Measurements from ENCODE around the gene KRT33A.
"Not testable (repeated sequence)": the region's sequence is repeated elsewhere in the genome, so short reads cannot be mapped to it uniquely, and the experiment has no call there.

KRT33A gene

DNA sequence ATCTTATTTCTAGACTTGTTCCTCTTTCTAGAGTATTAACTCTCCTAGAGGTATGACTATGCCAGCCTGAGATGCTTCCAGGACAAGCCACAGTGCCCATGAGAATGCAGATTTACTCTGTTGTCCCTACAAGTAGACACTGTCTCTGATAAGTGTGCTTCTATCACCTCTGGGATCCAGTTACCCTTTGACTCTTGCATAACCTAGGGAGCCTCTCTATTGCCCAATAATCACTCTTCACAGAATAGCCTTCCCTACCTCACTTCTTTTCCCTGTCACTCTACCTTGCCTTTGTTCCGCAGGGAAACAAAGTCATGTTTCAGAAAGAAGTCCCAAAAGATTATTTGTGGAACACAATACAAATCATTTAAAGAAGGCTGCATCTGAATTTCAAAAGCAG, 33.1 kb upstream of the KRT33A start:
- Mint-ChIP-seq H3K4me1 (ENCODE audit: low read depth in 2 of 2) (no peaks in the 10 kb centered on the region), H3K27ac (no peak overlapping the region), H3K9me3 (peaks cover 6 to 8% of the 10 kb centered on the region in 2 donors), H3K4me3 (no peak overlapping the region), H3K27me3 (peaks cover 37 to 57% of the 10 kb centered on the region in 2 donors), H3K36me3 (ENCODE audit: insufficient read depth) (no peaks in the 10 kb centered on the region)
- no peak for ATAC-seq (replicated peaks)
- no peak for DNase-seq

DNA sequence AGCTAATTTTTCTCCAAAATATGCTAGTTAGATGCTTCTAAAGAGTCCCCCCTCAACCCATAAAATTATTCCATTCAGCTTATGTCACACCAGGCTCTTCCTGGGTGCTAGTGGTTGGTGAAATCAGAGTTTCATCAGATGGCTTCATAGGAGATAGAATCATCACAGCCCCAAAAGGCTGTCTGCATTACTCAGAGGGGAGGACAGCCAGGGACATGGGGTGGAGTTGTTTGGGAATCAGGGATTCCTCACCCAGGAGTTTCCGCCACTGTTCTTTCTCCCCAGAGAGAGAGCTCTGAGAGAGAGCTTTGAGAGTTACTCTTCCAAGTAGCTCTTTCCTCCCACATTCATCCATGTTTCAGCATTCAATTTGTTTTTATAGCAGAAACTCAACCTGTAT, 31.8 kb upstream of the KRT33A start:
- Mint-ChIP-seq H3K27me3 (peaks cover 27 to 48% of the 10 kb centered on the region in 2 donors), H3K4me3 (no peak overlapping the region), H3K36me3 (ENCODE audit: insufficient read depth) (no peaks in the 10 kb centered on the region), H3K9me3 (peaks cover 5 to 8% of the 10 kb centered on the region in 2 donors), H3K4me1 (ENCODE audit: low read depth in 2 of 2) (no peaks in the 10 kb centered on the region), H3K27ac (no peak overlapping the region)
- no peak for DNase-seq
- ATAC-seq (replicated peaks), result no peak

DNA sequence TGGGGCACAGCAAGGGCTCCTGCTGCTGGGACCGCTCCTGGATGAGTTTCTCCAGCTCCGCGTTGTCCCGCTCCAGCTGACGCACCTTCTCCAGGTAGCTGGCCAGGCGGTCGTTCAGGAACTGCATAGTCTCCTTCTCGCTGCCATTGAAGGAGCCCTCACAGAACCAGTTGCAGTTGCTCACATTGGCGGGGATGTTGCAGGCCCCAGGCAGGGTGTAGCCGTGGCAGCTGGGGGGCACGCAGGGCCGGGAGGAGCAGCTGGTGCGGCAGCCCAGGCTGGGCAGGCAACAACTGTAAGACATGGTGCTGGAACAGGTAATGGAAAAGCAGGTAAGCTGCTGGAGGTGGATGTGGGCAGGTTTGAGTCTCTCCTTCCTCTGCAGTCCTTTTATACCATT, 31.3 kb upstream of the KRT33A start, which contains the start of gene KRT34:
Gene KRT34 (minus strand): TSS at position 364 of the 400 bp plus-strand sequence. CDS start 60 bp downstream, at position 304.
- H3K27ac Mint-ChIP-seq; H3K4me3 Mint-ChIP-seq; ATAC-seq (replicated peaks); H3K9me3 Mint-ChIP-seq; H3K4me1 Mint-ChIP-seq (ENCODE audit: low read depth in 2 of 2); H3K36me3 Mint-ChIP-seq (ENCODE audit: insufficient read depth); DNase-seq: not testable (repeated sequence)
- H3K27me3 Mint-ChIP-seq, result peaks cover 24 to 46% of the 10 kb centered on the region in 2 donors

DNA sequence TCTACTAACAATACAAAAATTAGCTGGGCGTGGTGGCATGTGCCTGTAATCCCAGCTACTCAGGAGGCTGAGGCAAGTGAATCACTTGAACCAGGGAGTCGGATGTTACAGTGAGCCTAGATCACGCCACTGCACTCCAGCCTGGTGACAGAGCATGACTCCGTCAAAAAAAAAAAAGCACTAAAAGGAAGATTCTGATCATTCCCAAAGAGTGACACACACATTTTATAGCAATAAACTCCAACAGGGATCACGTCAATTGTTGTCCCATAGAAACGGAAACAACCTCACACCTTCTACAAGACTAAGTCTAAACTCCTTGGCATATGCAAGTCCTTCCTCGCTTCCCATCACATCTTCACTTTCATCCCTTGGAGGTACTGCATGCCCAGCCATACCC, 29.5 kb upstream of the KRT33A start:
- H3K9me3 Mint-ChIP-seq; H3K4me3 Mint-ChIP-seq; H3K27ac Mint-ChIP-seq; ATAC-seq (replicated peaks); H3K36me3 Mint-ChIP-seq (ENCODE audit: insufficient read depth); DNase-seq; H3K4me1 Mint-ChIP-seq (ENCODE audit: low read depth in 2 of 2): not testable (repeated sequence)
- peaks cover 24 to 39% of the 10 kb centered on the region in 2 donors for H3K27me3 Mint-ChIP-seq

DNA sequence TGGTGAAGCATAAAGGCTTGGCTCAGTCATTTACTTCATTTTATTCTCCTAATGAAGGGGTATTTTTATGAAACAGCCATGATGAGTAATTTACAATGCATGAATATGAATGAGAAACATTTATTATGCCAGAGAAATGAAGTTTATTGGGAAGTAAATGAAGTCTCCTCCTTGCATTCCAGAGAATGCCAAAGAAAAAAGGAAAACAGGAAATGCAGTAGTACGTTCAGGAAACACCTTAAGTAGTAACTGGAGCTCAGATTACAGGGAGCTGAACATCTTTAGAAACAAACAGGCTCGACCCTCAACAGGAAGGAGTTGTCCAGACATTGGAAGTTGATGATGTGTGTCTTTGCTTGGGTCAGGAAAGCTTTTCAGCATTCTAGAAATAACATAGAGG, 26.9 kb upstream of the KRT33A start:
- H3K36me3 Mint-ChIP-seq (ENCODE audit: insufficient read depth), result no peaks in the 10 kb centered on the region
- no peaks in the 10 kb centered on the region for H3K4me1 Mint-ChIP-seq (ENCODE audit: low read depth in 2 of 2)
- H3K27ac Mint-ChIP-seq, result no peak overlapping the region
- ATAC-seq (replicated peaks) (no peak), DNase-seq (no peak)
- H3K27me3 Mint-ChIP-seq, result peaks cover 24 to 30% of the 10 kb centered on the region in 2 donors
- H3K9me3 Mint-ChIP-seq, result peaks cover 0 to 3% of the 10 kb centered on the region in 2 donors
- no peak overlapping the region for H3K4me3 Mint-ChIP-seq

DNA sequence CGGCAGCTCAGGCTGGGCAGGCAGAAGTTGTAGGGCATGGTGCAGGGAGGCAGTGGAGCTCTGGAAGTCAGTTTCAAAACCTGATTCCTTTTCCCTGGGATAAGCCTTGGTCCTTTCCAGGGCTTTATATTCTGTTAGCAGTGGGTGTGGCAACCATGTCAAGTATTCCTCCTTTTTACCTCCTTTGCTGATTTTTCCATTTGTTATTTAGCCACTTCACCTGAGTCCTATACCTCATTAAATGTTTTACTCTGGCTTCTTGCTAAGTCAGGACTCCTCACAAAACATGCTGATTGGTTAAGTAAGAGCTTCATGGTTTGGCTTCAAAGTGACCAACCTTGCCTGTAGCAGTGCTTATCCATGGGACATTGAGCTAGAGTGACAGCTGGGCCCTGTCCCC, 19.1 kb upstream of the KRT33A start, which contains the start of gene KRT33B:
Gene KRT33B (minus strand): TSS at position 101 of the 400 bp plus-strand sequence. CDS start 63 bp downstream, at position 38.
- DNase-seq, result no peak
- Mint-ChIP-seq H3K36me3 (ENCODE audit: insufficient read depth) (no peaks in the 10 kb centered on the region), H3K4me3 (no peak within 1 kb of the TSS), H3K27me3 (peaks cover 0 to 7% of the 10 kb centered on the region in 2 donors), H3K27ac (no peak within 1 kb of the TSS), H3K9me3 (peaks cover 0 to 3% of the 10 kb centered on the region in 2 donors), H3K4me1 (ENCODE audit: low read depth in 2 of 2) (no peaks in the 10 kb centered on the region)
- ATAC-seq (replicated peaks), result no peak

DNA sequence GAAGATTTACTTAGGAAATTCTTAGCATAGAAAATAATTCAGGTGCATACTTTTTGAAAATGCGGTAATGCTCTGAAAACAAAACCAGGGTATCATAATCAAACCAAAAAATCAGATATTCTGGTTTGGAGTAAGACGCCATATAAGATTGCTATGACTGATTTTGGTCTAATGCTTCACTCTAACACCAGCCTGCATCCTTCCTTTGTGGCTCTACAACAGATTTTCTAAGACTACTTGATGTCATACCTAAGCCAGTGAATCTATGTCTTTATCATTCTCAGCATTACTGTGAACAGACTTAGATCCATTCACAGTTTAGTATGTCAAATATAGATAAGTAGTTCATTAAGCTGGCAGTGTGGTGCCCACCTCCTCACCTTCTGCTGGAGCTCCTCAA, 18.4 kb upstream of the KRT33A start:
- Mint-ChIP-seq H3K4me1 (ENCODE audit: low read depth in 2 of 2) (no peaks in the 10 kb centered on the region), H3K36me3 (ENCODE audit: insufficient read depth) (no peaks in the 10 kb centered on the region), H3K4me3 (no peak overlapping the region), H3K9me3 (no peaks in the 10 kb centered on the region), H3K27ac (no peak overlapping the region), H3K27me3 (peaks cover 0 to under 1% of the 10 kb centered on the region in 2 donors)
- ATAC-seq (replicated peaks) (no peak), DNase-seq (no peak)

DNA sequence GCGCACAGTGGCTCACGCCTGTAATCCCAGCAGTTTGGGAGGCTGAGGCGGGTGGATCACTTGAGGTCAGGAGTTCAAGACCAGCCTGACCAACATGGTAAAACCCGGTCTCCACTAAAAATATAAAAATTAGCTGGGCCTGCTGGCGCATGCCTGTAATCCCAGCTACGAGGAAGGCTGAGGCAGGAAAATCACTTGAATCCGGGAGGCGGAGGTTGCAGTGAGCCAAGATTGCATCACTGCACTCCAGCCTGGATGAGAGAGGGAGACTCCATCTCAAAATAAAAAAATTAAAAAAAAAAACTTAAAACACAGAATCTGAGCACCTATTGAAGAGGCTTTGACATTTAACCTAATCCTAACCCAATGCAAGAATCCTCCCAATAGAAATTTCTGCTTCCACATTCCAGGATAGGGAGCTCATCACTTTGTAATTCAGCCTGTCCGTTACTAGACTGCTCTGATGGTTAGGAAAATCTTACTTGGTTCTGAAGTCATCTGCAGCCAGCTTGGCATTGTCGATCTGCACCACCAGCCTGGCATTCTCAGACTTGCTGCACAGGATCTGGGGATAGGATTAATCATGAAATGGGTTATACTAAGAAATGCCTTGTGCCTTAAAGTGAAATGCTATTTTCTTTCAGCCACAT, 16.9 kb upstream of the KRT33A start:
- ATAC-seq (replicated peaks) (no peak), DNase-seq (no peak)
- Mint-ChIP-seq H3K9me3 (no peaks in the 10 kb centered on the region), H3K4me3 (no peak overlapping the region), H3K27me3 (no peaks in the 10 kb centered on the region), H3K4me1 (ENCODE audit: low read depth in 2 of 2) (no peaks in the 10 kb centered on the region), H3K36me3 (ENCODE audit: insufficient read depth) (no peaks in the 10 kb centered on the region), H3K27ac (peak overlapping the region in 1 of 2 donors; percentile 23)

DNA sequence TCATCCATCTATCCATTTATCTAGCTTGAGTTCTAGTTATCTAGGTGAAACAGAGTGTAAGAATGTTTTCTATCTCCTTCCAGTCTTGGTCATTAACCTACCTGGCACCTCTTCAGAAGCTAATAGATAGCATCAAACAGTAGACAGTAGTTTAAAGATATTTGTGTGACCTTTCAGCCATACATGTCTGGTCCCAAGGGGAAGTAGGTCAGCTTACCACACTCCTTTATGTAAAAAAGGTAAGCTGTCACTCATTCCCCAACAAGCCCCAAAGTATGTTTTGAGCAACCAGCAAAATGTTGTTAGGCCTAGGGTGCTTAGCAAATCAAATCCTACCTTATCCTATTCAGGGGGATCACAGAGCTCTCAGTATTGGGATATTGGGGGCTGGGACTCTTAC, 15.4 kb upstream of the KRT33A start:
- H3K27ac Mint-ChIP-seq, result no peak overlapping the region
- H3K36me3 Mint-ChIP-seq (ENCODE audit: insufficient read depth), result no peaks in the 10 kb centered on the region
- H3K9me3 Mint-ChIP-seq, result no peaks in the 10 kb centered on the region
- DNase-seq (no peak), ATAC-seq (replicated peaks) (no peak)
- no peaks in the 10 kb centered on the region for H3K4me1 Mint-ChIP-seq (ENCODE audit: low read depth in 2 of 2)
- H3K27me3 Mint-ChIP-seq, result no peaks in the 10 kb centered on the region
- H3K4me3 Mint-ChIP-seq, result no peak overlapping the region

DNA sequence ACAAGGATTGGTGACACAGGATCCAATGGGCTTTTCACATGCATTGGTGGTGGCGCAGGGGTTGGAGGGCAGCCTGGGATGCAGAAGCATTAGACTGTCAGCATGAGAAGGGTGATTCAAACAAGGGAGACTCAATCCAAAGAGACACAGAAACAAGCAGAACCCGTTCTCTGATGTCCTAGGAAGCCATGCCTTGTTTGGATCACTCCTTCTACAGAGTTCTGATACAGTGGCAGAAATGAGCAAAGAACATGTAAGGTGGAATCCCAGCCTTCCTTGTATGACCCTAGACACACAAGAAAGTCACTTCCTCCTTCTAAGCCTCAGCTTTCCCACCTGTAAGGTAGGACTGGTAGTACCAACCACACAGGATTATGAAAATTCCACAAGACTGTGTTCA, 13.3 kb upstream of the KRT33A start:
- H3K9me3 Mint-ChIP-seq, result no peaks in the 10 kb centered on the region
- no peaks in the 10 kb centered on the region for H3K4me1 Mint-ChIP-seq (ENCODE audit: low read depth in 2 of 2)
- H3K4me3 Mint-ChIP-seq, result no peak overlapping the region
- no peaks in the 10 kb centered on the region for H3K36me3 Mint-ChIP-seq (ENCODE audit: insufficient read depth)
- ATAC-seq (replicated peaks) (no peak), DNase-seq (no peak)
- no peaks in the 10 kb centered on the region for H3K27me3 Mint-ChIP-seq
- H3K27ac Mint-ChIP-seq, result peak overlapping the region in 1 of 2 donors; percentile 15

DNA sequence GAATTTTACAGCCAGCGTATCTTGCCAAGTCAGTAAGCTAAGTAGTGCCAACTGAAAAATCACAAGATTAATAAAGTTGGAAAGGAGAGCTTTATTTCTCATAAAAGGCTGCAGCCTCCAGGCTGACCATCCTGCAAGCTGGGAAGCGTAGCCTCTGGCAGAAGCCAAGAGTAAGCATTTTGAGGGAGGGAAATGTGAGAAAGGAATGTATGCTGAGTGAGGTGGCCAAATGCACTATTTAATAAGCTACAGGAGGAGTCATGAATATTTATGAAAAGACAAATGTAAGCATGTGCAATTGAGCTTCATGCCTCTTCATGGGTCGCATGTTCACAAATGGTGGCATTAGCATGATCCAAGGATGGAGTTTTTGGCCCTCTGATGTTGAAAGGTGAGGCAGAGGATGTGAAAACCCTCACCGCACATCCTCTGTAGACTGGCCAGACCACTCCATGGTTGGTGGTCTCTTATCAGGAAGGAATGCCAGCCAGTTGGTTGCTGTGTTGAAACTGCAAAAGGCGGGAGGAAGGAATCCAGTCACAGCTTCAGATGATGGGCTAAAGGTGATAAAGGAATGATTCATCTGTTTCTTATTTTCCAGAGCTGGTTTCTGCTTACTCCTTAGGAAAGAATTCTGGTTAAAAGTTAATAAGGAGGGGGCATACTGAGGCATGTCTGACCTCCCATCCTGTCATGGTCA, 9.8 kb upstream of the KRT33A start:
- no peaks in the 10 kb centered on the region for H3K27me3 Mint-ChIP-seq
- ATAC-seq (replicated peaks) (no peak), DNase-seq (no peak)
- H3K27ac Mint-ChIP-seq, result no peak overlapping the region
- H3K9me3 Mint-ChIP-seq, result no peaks in the 10 kb centered on the region
- H3K4me3 Mint-ChIP-seq, result no peak overlapping the region
- H3K36me3 Mint-ChIP-seq (ENCODE audit: insufficient read depth), result no peaks in the 10 kb centered on the region
- no peaks in the 10 kb centered on the region for H3K4me1 Mint-ChIP-seq (ENCODE audit: low read depth in 2 of 2)

DNA sequence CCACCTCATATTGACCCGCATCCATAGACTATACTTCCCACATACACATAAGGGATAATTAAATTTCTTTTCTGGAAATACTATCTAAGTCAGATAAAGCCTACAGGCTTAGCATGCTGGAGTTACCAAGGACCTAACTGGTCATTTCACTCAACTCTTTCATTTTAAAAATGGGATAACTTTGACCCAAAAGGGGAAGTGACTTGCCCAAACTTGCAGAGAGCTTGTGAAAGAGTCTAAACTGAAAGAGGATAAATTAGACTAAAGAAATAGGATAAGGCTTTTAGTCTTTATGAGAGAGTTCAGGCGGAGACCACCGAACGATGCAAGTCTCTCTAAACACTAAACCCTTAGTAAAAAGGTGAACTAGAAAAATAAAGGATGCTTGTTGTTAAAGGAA, 3.9 kb upstream of the KRT33A start:
- no peaks in the 10 kb centered on the region for H3K9me3 Mint-ChIP-seq
- H3K4me1 Mint-ChIP-seq (ENCODE audit: low read depth in 2 of 2), result peaks cover 5 to 10% of the 10 kb centered on the region in 2 donors
- H3K27me3 Mint-ChIP-seq, result peaks cover 11 to 16% of the 10 kb centered on the region in 2 donors
- DNase-seq (no peak), ATAC-seq (replicated peaks) (no peak)
- no peak overlapping the region for H3K27ac Mint-ChIP-seq
- H3K4me3 Mint-ChIP-seq, result no peak overlapping the region
- H3K36me3 Mint-ChIP-seq (ENCODE audit: insufficient read depth), result no peaks in the 10 kb centered on the region

DNA sequence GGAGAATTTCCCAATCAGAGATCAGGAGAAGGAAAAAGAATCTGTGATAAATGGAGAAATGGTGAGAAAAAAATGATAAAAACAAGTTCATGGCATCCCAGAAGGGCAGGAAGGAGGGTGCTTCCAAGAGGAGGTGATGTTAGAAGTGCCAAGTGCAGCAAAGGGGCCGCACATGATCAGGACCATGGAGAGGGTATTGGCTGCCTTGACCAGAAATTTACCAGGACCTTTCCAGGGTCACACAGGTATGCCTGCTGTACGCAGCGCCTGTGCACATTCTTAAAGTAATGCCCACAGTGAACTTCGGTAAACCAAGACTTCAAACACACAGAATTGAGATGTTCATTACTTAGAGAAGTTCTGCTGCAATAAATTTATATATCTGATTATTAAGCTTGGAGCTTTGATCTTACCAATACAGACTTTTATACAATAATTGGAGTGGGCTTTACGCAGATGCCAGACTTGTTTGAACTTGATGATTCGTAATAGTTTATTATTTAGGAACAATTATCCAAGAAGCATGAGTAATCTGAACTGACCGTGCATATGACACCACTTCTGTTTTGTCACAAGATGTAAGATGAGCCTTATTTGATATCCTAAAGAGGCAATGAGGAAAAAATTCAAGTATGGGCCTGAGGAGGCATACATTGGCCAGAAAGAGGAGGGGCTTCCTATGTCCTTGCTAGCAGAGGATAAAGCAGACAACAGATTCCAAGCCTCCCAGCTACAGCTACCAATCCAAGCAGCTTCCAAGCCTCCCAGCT, 2.2 kb upstream of the KRT33A start:
- H3K9me3 Mint-ChIP-seq, result no peaks in the 10 kb centered on the region
- no peak overlapping the region for H3K27ac Mint-ChIP-seq
- H3K27me3 Mint-ChIP-seq, result peaks cover 11 to 16% of the 10 kb centered on the region in 2 donors
- H3K36me3 Mint-ChIP-seq (ENCODE audit: insufficient read depth), result no peaks in the 10 kb centered on the region
- H3K4me1 Mint-ChIP-seq (ENCODE audit: low read depth in 2 of 2), result peaks cover 7 to 10% of the 10 kb centered on the region in 2 donors
- DNase-seq (no peak), ATAC-seq (replicated peaks) (no peak)
- H3K4me3 Mint-ChIP-seq, result no peak overlapping the region
